Fibroblast of lung (primary cell): ENCODE measurements around the gene COL27A1. TPM values are rescaled to one million over a fixed set of nuclear protein-coding genes. Genes with fewer than 3 reads are reported as not detected.

Experiments used
- DNase-seq, 2 donors: peaks; one replicate each; pipeline versions ENCODE4 v3.0.0 to v3.0.0-alpha.2; 2010; ENCODE audit warnings: low read depth in 2 of 2
- H2AFZ ChIP-seq: 2 replicates; pipeline ENCODE4 v1.5.1; 2012; ENCODE audit warnings: low read length, control low read depth, inconsistent platforms
- H3K27ac ChIP-seq: 2 replicates; pipeline ENCODE4 v1.5.1; 2011; ENCODE audit warnings: low read length, control low read depth; ENCODE audit not compliant: insufficient read depth
- H3K27me3 ChIP-seq: 2 replicates; pipeline ENCODE4 v1.5.1; 2011; ENCODE audit warnings: mild to moderate bottlenecking, low read length; ENCODE audit not compliant: control insufficient read depth, insufficient read depth
- H3K36me3 ChIP-seq: 2 replicates; pipeline ENCODE4 v1.5.1; 2011; ENCODE audit warnings: low read length; ENCODE audit not compliant: control insufficient read depth, insufficient read depth
- H3K4me1 ChIP-seq: 2 replicates; pipeline ENCODE4 v1.5.1; 2011; ENCODE audit warnings: low read length; ENCODE audit not compliant: control insufficient read depth, insufficient read depth; ENCODE audit errors: extremely low read depth
- H3K4me2 ChIP-seq: 2 replicates; pipeline ENCODE4 v1.5.1; 2011; ENCODE audit warnings: low read length, control low read depth; ENCODE audit not compliant: insufficient read depth; ENCODE audit errors: extremely low read depth
- H3K4me3 ChIP-seq, 4 experiments: fragments of 200-600 bp in 1 of 4; sonication (generic) in 1 of 4; replicated peaks in 1 of 4; 2 replicates each; pipeline ENCODE4 v1.5.1; 2011 to 2016; ENCODE audit warnings: low read length in 4 of 4, low read depth in 3 of 4, mild to moderate bottlenecking in 3 of 4, control low read depth in 2 of 4, inconsistent platforms in 1 of 4, mixed read lengths in 1 of 4; ENCODE audit not compliant: insufficient read depth in 1 of 4; ENCODE audit errors: control extremely low read depth in 1 of 4
- H3K79me2 ChIP-seq: 2 replicates; pipeline ENCODE4 v1.5.1; 2012; ENCODE audit warnings: mild to moderate bottlenecking, low read length, inconsistent platforms; ENCODE audit not compliant: control insufficient read depth, insufficient read depth
- H3K9ac ChIP-seq: 2 replicates; pipeline ENCODE4 v1.5.1; 2011; ENCODE audit warnings: mild to moderate bottlenecking, low read length, control low read depth; ENCODE audit not compliant: insufficient read depth
- H3K9me3 ChIP-seq: 2 replicates; pipeline ENCODE4 v1.5.1; 2012; ENCODE audit warnings: low read depth, low read length; ENCODE audit not compliant: control insufficient read depth, insufficient read depth
- H4K20me1 ChIP-seq: 2 replicates; pipeline ENCODE4 v1.5.1; 2011; ENCODE audit warnings: low read length; ENCODE audit not compliant: control insufficient read depth, insufficient read depth; ENCODE audit errors: extremely low read depth
- CTCF ChIP-seq, 2 donors: IDR thresholded peaks in 1 of 2; conservative IDR thresholded peaks in 1 of 2; 1 replicate in 1 of 2; 2 replicates in 1 of 2; pipeline ENCODE4 v1.5.1; 2011 to 2012; ENCODE audit warnings: low read length in 2 of 2, control low read depth in 1 of 2, inconsistent platforms in 1 of 2, low read depth in 1 of 2, mild to moderate bottlenecking in 1 of 2
- EZH2 ChIP-seq: IDR thresholded peaks from 2 replicates; pipeline ENCODE4 v1.5.1; 2012; ENCODE audit warnings: low read length, control low read depth, mild to moderate bottlenecking; ENCODE audit errors: missing control alignments
- polyA plus RNA-seq, 2 donors: library from polyadenylated mRNA; depleted of rRNA in 1 of 2; stranded (reverse) in 1 of 2; unstranded in 1 of 2; fragments of >200 nt; gene quantifications; 2 replicates each; pipeline ENCODE4 v1.2.1, GENCODE V29; 2011 to 2012; ENCODE audit warnings: missing spikeins in 1 of 2
- total RNA-seq: library from RNA; depleted of rRNA; stranded (reverse); fragments of >200 nt; gene quantifications from 2 replicates; pipeline ENCODE4 v1.2.1, GENCODE V29; 2014

COL27A1 gene
- total and polyA plus RNA-seq, 2 donors (not counting 1 experiment from before 2014, with no cell fraction given): 2.4 to 5.4 TPM

- Histone ChIP-seq H3K9ac (no peak overlapping the region), H3K79me2 (no peaks in the 10 kb centered on the region), H3K27me3 (no peaks in the 10 kb centered on the region), H3K9me3 (no peaks in the 10 kb centered on the region), H3K4me2 (no peak overlapping the region), H4K20me1 (no peaks in the 10 kb centered on the region), H3K4me1 (peaks cover 28% of the 10 kb centered on the region), H3K4me3 (no peak overlapping the region), H2AFZ (no peak overlapping the region), H3K36me3 (peaks cover 2% of the 10 kb centered on the region), H3K27ac (no peak overlapping the region)
- DNase-seq: no peak
- TF ChIP-seq EZH2 (no peak), CTCF (conservative IDR thresholded peaks at IDR 0.05 in 1 of 2, IDR thresholded peaks at IDR 0.05 in 1 of 2; ENCODE audit: low read depth in 1 of 2, low read length in 2 of 2) (no peak)
These were observed 71.1 kb downstream of the COL27A1 start for GRCh38 chr9:114226246-114227055.

- H3K4me3 ChIP-seq: no peak overlapping the region
- DNase-seq: no peak
- H3K36me3 ChIP-seq: peaks cover 2% of the 10 kb centered on the region
- H3K9ac ChIP-seq: no peak overlapping the region
- H3K4me2 ChIP-seq: no peak overlapping the region
- H4K20me1 ChIP-seq: no peaks in the 10 kb centered on the region
- H3K79me2 ChIP-seq: no peaks in the 10 kb centered on the region
- H3K9me3 ChIP-seq: no peaks in the 10 kb centered on the region
- no peak for TF ChIP-seq CTCF (conservative IDR thresholded peaks at IDR 0.05 in 1 of 2, IDR thresholded peaks at IDR 0.05 in 1 of 2; ENCODE audit: low read depth in 1 of 2, low read length in 2 of 2)
- no peak for TF ChIP-seq EZH2
- H3K4me1 ChIP-seq: peaks cover 27% of the 10 kb centered on the region
- H2AFZ ChIP-seq: no peak overlapping the region
- no peaks in the 10 kb centered on the region for H3K27me3 ChIP-seq
- no peak overlapping the region for H3K27ac ChIP-seq
These were observed 72.1 kb downstream of the COL27A1 start for GRCh38 chr9:114227288-114228015.

GRCh38 chr9:114228016-114228808 lies 72.9 kb downstream of the COL27A1 start:
- peaks cover 2% of the 10 kb centered on the region for H3K36me3 ChIP-seq
- no peaks in the 10 kb centered on the region for H3K79me2 ChIP-seq
- no peaks in the 10 kb centered on the region for H3K9me3 ChIP-seq
- TF ChIP-seq CTCF (conservative IDR thresholded peaks at IDR 0.05 in 1 of 2, IDR thresholded peaks at IDR 0.05 in 1 of 2; ENCODE audit: low read depth in 1 of 2, low read length in 2 of 2) (no peak), EZH2 (no peak)
- no peak overlapping the region for H3K4me2 ChIP-seq
- DNase-seq: no peak
- H3K9ac ChIP-seq: no peak overlapping the region
- H3K4me1 ChIP-seq: peaks cover 27% of the 10 kb centered on the region
- no peaks in the 10 kb centered on the region for H4K20me1 ChIP-seq
- no peak overlapping the region for H3K27ac ChIP-seq
- H3K27me3 ChIP-seq: no peaks in the 10 kb centered on the region
- no peak overlapping the region for H2AFZ ChIP-seq
- no peak overlapping the region for H3K4me3 ChIP-seq
